ENCODE measurements around the gene GLRX3. TPM values are rescaled to one million over a fixed set of nuclear protein-coding genes. Genes with fewer than 3 reads are reported as not detected.

Gene GLRX3
- total and polyA plus RNA-seq, 10 of the 15 experiments (the other 5 are each of a cell fraction or from before 2014, with no cell fraction given), result 94.7 to 209 (median 131) TPM

DNA sequence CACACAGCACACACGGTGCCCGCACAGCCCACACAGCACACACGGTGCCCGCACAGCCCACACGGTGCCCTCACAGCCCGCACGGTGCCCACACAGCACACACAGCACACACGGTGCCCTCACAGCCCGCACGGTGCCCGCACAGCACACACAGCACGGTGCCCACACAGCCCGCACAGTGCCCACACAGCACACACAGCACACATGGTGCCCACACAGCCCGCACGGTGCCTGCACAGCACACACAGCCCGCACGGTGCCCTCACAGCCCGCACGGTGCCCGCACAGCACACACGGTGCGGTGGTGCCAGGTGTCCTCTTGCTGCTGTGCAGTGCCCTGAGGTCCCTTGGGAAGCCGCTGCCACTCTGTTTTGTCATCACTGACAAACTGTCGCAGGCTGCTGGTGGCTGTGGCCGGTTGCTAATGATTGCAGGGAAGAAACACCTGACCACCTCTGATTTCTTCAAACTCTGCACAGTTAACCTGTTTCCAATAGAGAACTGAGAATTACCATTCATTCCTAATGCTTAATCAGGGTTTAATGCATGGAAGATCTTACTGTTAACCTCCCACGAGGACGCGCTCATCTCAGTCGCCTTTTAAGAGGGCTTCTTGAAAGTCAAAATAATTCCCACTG, 66.9 kb downstream of the GLRX3 start:
- no peaks in the 10 kb centered on the region for H3K36me3 ChIP-seq (ENCODE audit: control insufficient read depth in 2 of 2, insufficient read depth in 2 of 2, low read length in 1 of 2)
- RAD21 ChIA-PET (ENCODE audit: unreplicated experiment), result no interaction called here
- no peak overlapping the region for H3K27ac ChIP-seq (ENCODE audit: control insufficient read depth, insufficient read depth)
- H3K4me3 ChIP-seq, result no peak overlapping the region
- no peak for DNase-seq (ENCODE audit: low read depth, low spot score)
- no TSS peak for BruUV-seq (replicated peaks)
- H3K9ac ChIP-seq (ENCODE audit: control insufficient read depth, insufficient read depth, low read length), result no peak overlapping the region
- intact Hi-C loops (cut with micrococcal nuclease; ENCODE audit: unreplicated experiment) (no loop called here), in situ Hi-C loops (cut with MboI) (no loop called here)
- SMC1A ChIA-PET (ENCODE audit: uncharacterized antibody, unreplicated experiment), result no interaction called here
- H3K27me3 ChIP-seq (replicated peaks in 1 of 2; ENCODE audit: control insufficient read depth in 2 of 2, insufficient read depth in 2 of 2, low read length in 1 of 2), result no peaks in the 10 kb centered on the region
- POLR2A ChIA-PET, result no interaction called here
- TF ChIP-seq POLR2AphosphoS5 (IDR thresholded peaks at IDR 0.05; ENCODE audit: low read length) (no peak), CEBPB (IDR thresholded peaks at IDR 0.05; ENCODE audit: borderline replicate concordance in 1 of 2, low read depth in 2 of 2, low read length in 2 of 2) (no peak), TCF12 (IDR thresholded peaks at IDR 0.05; ENCODE audit: low read depth, low read length) (no peak), FOXM1 (IDR thresholded peaks at IDR 0.05; ENCODE audit: low read depth, low read length) (no peak), SIX5 (IDR thresholded peaks at IDR 0.05; ENCODE audit: low read depth, low read length, severe bottlenecking) (no peak)
- TF ChIP-seq, protein P1, sequence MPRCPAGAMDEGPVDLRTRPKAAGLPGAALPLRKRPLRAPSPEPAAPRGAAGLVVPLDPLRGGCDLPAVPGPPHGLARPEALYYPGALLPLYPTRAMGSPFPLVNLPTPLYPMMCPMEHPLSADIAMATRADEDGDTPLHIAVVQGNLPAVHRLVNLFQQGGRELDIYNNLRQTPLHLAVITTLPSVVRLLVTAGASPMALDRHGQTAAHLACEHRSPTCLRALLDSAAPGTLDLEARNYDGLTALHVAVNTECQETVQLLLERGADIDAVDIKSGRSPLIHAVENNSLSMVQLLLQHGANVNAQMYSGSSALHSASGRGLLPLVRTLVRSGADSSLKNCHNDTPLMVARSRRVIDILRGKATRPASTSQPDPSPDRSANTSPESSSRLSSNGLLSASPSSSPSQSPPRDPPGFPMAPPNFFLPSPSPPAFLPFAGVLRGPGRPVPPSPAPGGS (IDR thresholded peaks at IDR 0.05; ENCODE audit: borderline replicate concordance, insufficient read depth, low read depth, low read length, poor library complexity, severe bottlenecking), result peak; percentile 11
- TF ChIP-seq, protein P2, sequence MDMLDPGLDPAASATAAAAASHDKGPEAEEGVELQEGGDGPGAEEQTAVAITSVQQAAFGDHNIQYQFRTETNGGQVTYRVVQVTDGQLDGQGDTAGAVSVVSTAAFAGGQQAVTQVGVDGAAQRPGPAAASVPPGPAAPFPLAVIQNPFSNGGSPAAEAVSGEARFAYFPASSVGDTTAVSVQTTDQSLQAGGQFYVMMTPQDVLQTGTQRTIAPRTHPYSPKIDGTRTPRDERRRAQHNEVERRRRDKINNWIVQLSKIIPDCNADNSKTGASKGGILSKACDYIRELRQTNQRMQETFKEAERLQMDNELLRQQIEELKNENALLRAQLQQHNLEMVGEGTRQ (IDR thresholded peaks at IDR 0.05; ENCODE audit: borderline replicate concordance, low read depth, low read length), result no peak
- no peaks in the 10 kb centered on the region for H4K20me1 ChIP-seq (ENCODE audit: control insufficient read depth, insufficient read depth)
- no peaks in the 10 kb centered on the region for H3K9me3 ChIP-seq (replicated peaks; ENCODE audit: control insufficient read depth, insufficient read depth, low read length)
- 34% methylated on average over 27 of the region's 29 CpGs for WGBS (ENCODE audit: insufficient coverage, insufficient replicate concordance, low lambda C conversion rate, missing lambda C conversion rate)
- no peak overlapping the region for H3K4me2 ChIP-seq (ENCODE audit: control insufficient read depth, insufficient read depth)
- no peak for FAIRE-seq
- no peaks in the 10 kb centered on the region for H3K79me2 ChIP-seq (ENCODE audit: control insufficient read depth, insufficient read depth, low read length)
- peak; percentile 20 for ATAC-seq
- H2AFZ ChIP-seq (ENCODE audit: control insufficient read depth, low read depth, low read length), result no peak overlapping the region
- H3K4me1 ChIP-seq (ENCODE audit: control insufficient read depth, insufficient read depth, low read length), result no peaks in the 10 kb centered on the region
- CTCF ChIA-PET, result no interaction called here
